GM18520 (cell line): ENCODE results near the gene SHISAL1.
"Not testable (repeated sequence)": the region's sequence is repeated elsewhere in the genome, so short reads cannot be mapped to it uniquely, and the experiment has no call there.

Source experiments
- ATAC-seq: cut with Tn5 transposase; IDR thresholded peaks from one replicate; pipeline ENCODE4 v1.9.1; 2021; ENCODE audit not compliant: unreplicated experiment

Gene SHISAL1

GRCh38 chr22:44305455-44305854 is 7.3 kb downstream of the SHISAL1 start:
- ATAC-seq, result no peak

- no peak for ATAC-seq
Measured at GRCh38 chr22:44304911-44305310, 7.8 kb downstream of the SHISAL1 start.

GRCh38 chr22:44304354-44304753 is 8.4 kb downstream of the SHISAL1 start:
- ATAC-seq, result no peak

GRCh38 chr22:44302363-44302762 is 10.4 kb downstream of the SHISAL1 start:
- not testable (repeated sequence) for ATAC-seq

GRCh38 chr22:44301039-44301438 is 11.7 kb downstream of the SHISAL1 start:
- no peak for ATAC-seq

GRCh38 chr22:44299124-44299523 is 13.6 kb downstream of the SHISAL1 start:
- ATAC-seq, result no peak

GRCh38 chr22:44298406-44299091 is 14.2 kb downstream of the SHISAL1 start:
- ATAC-seq, result no peak

GRCh38 chr22:44297470-44298061 is 15.2 kb downstream of the SHISAL1 start:
- no peak for ATAC-seq

GRCh38 chr22:44295406-44295805 is 17.3 kb downstream of the SHISAL1 start:
- no peak for ATAC-seq

GRCh38 chr22:44293876-44294275 is 18.9 kb downstream of the SHISAL1 start:
- ATAC-seq, result no peak

- no peak for ATAC-seq
Measured at GRCh38 chr22:44293034-44293433, 19.7 kb downstream of the SHISAL1 start.

- ATAC-seq, result no peak
Measured at GRCh38 chr22:44292521-44292920, 20.2 kb downstream of the SHISAL1 start.

- no peak for ATAC-seq
Measured at GRCh38 chr22:44291674-44292360, 20.9 kb downstream of the SHISAL1 start.

GRCh38 chr22:44291265-44291664 is 21.5 kb downstream of the SHISAL1 start:
- ATAC-seq, result no peak

- no peak for ATAC-seq
Measured at GRCh38 chr22:44289414-44290171, 23.2 kb downstream of the SHISAL1 start.

- no peak for ATAC-seq
Measured at GRCh38 chr22:44288913-44289312, 23.8 kb downstream of the SHISAL1 start.

GRCh38 chr22:44287741-44288140 is 25.0 kb downstream of the SHISAL1 start:
- no peak for ATAC-seq

GRCh38 chr22:44287121-44287693 is 25.5 kb downstream of the SHISAL1 start:
- no peak for ATAC-seq

GRCh38 chr22:44286646-44287045 is 26.1 kb downstream of the SHISAL1 start:
- ATAC-seq, result no peak

- ATAC-seq, result no peak
Measured at GRCh38 chr22:44284711-44285110, 28.0 kb downstream of the SHISAL1 start.
